Spleen (tissue), 7 donors: ENCODE measurements around the gene CA10.

Experiments used
- CTCF ChIP-seq, 11 experiments: fragments of 200-600 bp in 7 of 11; fragments of 450-650 bp in 4 of 11; sonication (generic) in 4 of 11; IDR thresholded peaks in 8 of 11; conservative IDR thresholded peaks in 3 of 11; 1 replicate in 7 of 11; 2 replicates in 4 of 11; pipeline versions ENCODE4 v1.4.0 to v1.8.0; 2016 to 2021; ENCODE audit warnings: antibody characterized with exemption in 11 of 11, inconsistent platforms in 4 of 11, mild to moderate bottlenecking in 1 of 11
- POLR2AphosphoS5 ChIP-seq, 3 donors: sonication (generic); formaldehyde crosslinking; IDR thresholded peaks; one replicate each; pipeline ENCODE4 v1.5.1; 2017; ENCODE audit warnings: antibody characterized with exemption in 3 of 3
- donor health status: DM: no; HTN: no; CAD: no; lungs with moderate emphysema.
- donor health status: DM: no; HTN: no; CAD: no.
- donor health status: DM: no; HTN: no; CAD: no.

- TF ChIP-seq CTCF (IDR thresholded peaks at IDR 0.05 in 8 of 11, conservative IDR thresholded peaks at IDR 0.05 in 3 of 11) (no peak), POLR2AphosphoS5 (IDR thresholded peaks at IDR 0.05) (no peak)
These were observed 355.4 kb downstream of the CA10 start for GRCh38 chr17:51803161-51803560.
